ENCODE data around the gene AFF3.

- TF ChIP-seq, protein P1, sequence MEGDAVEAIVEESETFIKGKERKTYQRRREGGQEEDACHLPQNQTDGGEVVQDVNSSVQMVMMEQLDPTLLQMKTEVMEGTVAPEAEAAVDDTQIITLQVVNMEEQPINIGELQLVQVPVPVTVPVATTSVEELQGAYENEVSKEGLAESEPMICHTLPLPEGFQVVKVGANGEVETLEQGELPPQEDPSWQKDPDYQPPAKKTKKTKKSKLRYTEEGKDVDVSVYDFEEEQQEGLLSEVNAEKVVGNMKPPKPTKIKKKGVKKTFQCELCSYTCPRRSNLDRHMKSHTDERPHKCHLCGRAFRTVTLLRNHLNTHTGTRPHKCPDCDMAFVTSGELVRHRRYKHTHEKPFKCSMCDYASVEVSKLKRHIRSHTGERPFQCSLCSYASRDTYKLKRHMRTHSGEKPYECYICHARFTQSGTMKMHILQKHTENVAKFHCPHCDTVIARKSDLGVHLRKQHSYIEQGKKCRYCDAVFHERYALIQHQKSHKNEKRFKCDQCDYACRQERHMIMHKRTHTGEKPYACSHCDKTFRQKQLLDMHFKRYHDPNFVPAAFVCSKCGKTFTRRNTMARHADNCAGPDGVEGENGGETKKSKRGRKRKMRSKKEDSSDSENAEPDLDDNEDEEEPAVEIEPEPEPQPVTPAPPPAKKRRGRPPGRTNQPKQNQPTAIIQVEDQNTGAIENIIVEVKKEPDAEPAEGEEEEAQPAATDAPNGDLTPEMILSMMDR (conservative IDR thresholded peaks at IDR 0.05): no peak
- no peak for TF ChIP-seq EZH2 (IDR thresholded peaks at IDR 0.05; ENCODE audit: low read depth)
These were observed 279.8 kb downstream of the AFF3 start for GRCh38 chr2:99862566-99862965.

Data from PC-9 (cell line).